HepG2 (cell line): ENCODE data around the gene B3GAT3. TPM values are rescaled to one million over a fixed set of nuclear protein-coding genes. Genes with fewer than 3 reads are reported as not detected.

Source experiments
- ATAC-seq: fragments of 200-7000 bp; cut with Tn5 transposase; 3 replicates; pipeline ENCODE4 v1.9.1; 2020; ENCODE audit warnings: mild to moderate bottlenecking, moderate library complexity
- BruUV-seq: library from RNA; stranded (reverse); fragments of 400-500 nt; replicated peaks from 2 replicates; lab custom pipeline; 2021; lab: Mats Ljungman, UMichigan
- CTCF ChIA-PET: fragments of 300-600 bp; formaldehyde crosslinking; extraction: SDS; loops from one replicate; lab custom pipeline; 2021; ENCODE audit warnings: low total read pairs, inconsistent platforms, low intra/inter-chr PET ratio; lab: Yijun Ruan, JAX
- POLR2A ChIA-PET: fragments of 350-600 bp; sonication (Branson Sonifier 250); formaldehyde crosslinking; loops from one replicate; lab custom pipeline; 2020; ENCODE audit warnings: antibody characterized with exemption, inconsistent platforms; lab: Yijun Ruan, JAX
- DNase-seq: peaks from one replicate; pipeline ENCODE4 v3.0.0-alpha.2; 2015; ENCODE audit warnings: low spot score
- FAIRE-seq: peaks from 3 replicates; lab custom pipeline; 2011; peaks lifted over from hg19 to GRCh38; lab: Jason Lieb, UNC
- H2AFZ ChIP-seq: one replicate; pipeline ENCODE4 v1.6.1; 2011; ENCODE audit warnings: low read length, inconsistent platforms
- H3K27ac ChIP-seq: fragments of 300-600 bp; 3 replicates; pipeline ENCODE4 v1.8.0; 2011; ENCODE audit warnings: mixed run types, mild to moderate bottlenecking, mixed read lengths, low read length, inconsistent platforms; ENCODE audit not compliant: insufficient read depth; ENCODE audit errors: extremely low read length
- H3K27me3 ChIP-seq, 2 experiments: fragments of 200-600 bp in 1 of 2; 2 replicates in 1 of 2; 3 replicates in 1 of 2; pipeline versions ENCODE4 v1.6.0 to v1.8.0; 2011; ENCODE audit warnings: low read length in 2 of 2, mild to moderate bottlenecking in 2 of 2, moderate library complexity in 2 of 2, inconsistent platforms in 1 of 2; ENCODE audit not compliant: insufficient read depth in 2 of 2, control insufficient read depth in 1 of 2
- H3K36me3 ChIP-seq, 2 experiments: fragments of 200-600 bp in 1 of 2; replicated peaks in 1 of 2; 2 replicates in 1 of 2; 3 replicates in 1 of 2; pipeline versions ENCODE4 v1.5.1 to v1.8.0; 2011; ENCODE audit warnings: low read length in 2 of 2, inconsistent platforms in 1 of 2; ENCODE audit not compliant: insufficient read depth in 2 of 2, control insufficient read depth in 1 of 2
- H3K4me1 ChIP-seq: 2 replicates; pipeline ENCODE4 v1.5.1; 2012; ENCODE audit warnings: low read length, inconsistent platforms; ENCODE audit not compliant: insufficient read depth
- H3K4me2 ChIP-seq: 2 replicates; pipeline ENCODE4 v1.6.0; 2011; ENCODE audit warnings: low read depth, low read length, inconsistent platforms
- H3K4me3 ChIP-seq, 3 experiments: fragments of 200-600 bp in 1 of 3; sonication (generic), shearing (Covaris generic) in 1 of 3; replicated peaks in 1 of 3; 2 replicates each; pipeline ENCODE4 v1.5.1; 2011 to 2016; ENCODE audit warnings: low read length in 3 of 3, inconsistent platforms in 2 of 3, low read depth in 2 of 3, mild to moderate bottlenecking in 2 of 3, control low read depth in 1 of 3, mixed read lengths in 1 of 3; ENCODE audit not compliant: insufficient read depth in 1 of 3
- H3K79me2 ChIP-seq: one replicate; pipeline ENCODE4 v1.6.1; 2011; ENCODE audit warnings: low read length, inconsistent platforms; ENCODE audit not compliant: insufficient read depth
- H3K9ac ChIP-seq: 2 replicates; pipeline ENCODE4 v1.6.0; 2011; ENCODE audit warnings: mild to moderate bottlenecking, low read depth, low read length, inconsistent platforms; ENCODE audit not compliant: insufficient read depth
- H3K9me3 ChIP-seq: 2 replicates; pipeline ENCODE4 v1.5.1; 2012; ENCODE audit warnings: mild to moderate bottlenecking, low read length
- H4K20me1 ChIP-seq: 2 replicates; pipeline ENCODE4 v1.6.0; 2011; ENCODE audit warnings: inconsistent platforms, mild to moderate bottlenecking, low read length, moderate library complexity; ENCODE audit not compliant: insufficient read depth
- BRD4 ChIP-seq: sonication (generic); formaldehyde crosslinking; IDR thresholded peaks from 2 replicates; pipeline ENCODE4 v1.4.0; 2020; ENCODE audit warnings: missing genetic modification reagents
- FOXO1 ChIP-seq: sonication (generic); formaldehyde crosslinking; IDR thresholded peaks from 2 replicates; pipeline ENCODE4 v1.4.0; 2020; ENCODE audit warnings: missing genetic modification reagents
- MED8 ChIP-seq: sonication (generic); formaldehyde crosslinking; IDR thresholded peaks from 2 replicates; pipeline ENCODE4 v1.8.1; 2023; ENCODE audit warnings: mild to moderate bottlenecking, missing genetic modification reagents; ENCODE audit not compliant: insufficient replicate concordance
- SMYD3 ChIP-seq: sonication (generic); formaldehyde crosslinking; IDR thresholded peaks from 2 replicates; pipeline ENCODE4 v1.8.1; 2023; ENCODE audit warnings: mild to moderate bottlenecking, missing genetic modification reagents
- ZBTB8A ChIP-seq: sonication (generic); formaldehyde crosslinking; IDR thresholded peaks from 2 replicates; pipeline ENCODE4 v1.4.0; 2020; ENCODE audit warnings: mild to moderate bottlenecking, low read depth, missing genetic modification reagents, borderline replicate concordance
- ZNF17 ChIP-seq: sonication (generic); formaldehyde crosslinking; IDR thresholded peaks from 2 replicates; pipeline ENCODE4 v1.5.0; 2020; ENCODE audit warnings: mild to moderate bottlenecking, missing genetic modification reagents
- ZNF264 ChIP-seq: sonication (generic); formaldehyde crosslinking; IDR thresholded peaks from 2 replicates; pipeline ENCODE4 v1.4.0; 2020; ENCODE audit warnings: missing genetic modification reagents
- ZNF589 ChIP-seq: sonication (generic); formaldehyde crosslinking; conservative IDR thresholded peaks from 2 replicates; pipeline ENCODE4 v1.8.0; 2022; ENCODE audit warnings: mild to moderate bottlenecking, moderate library complexity, missing genetic modification reagents
- ZNF703 ChIP-seq: sonication (generic); formaldehyde crosslinking; IDR thresholded peaks from 2 replicates; pipeline ENCODE4 v1.5.1; 2020; ENCODE audit warnings: missing genetic modification reagents, mild to moderate bottlenecking, moderate library complexity, borderline replicate concordance
- WGBS: methylation state at CpG from one replicate; pipeline ENCODE4 v1.1.6; 2017; ENCODE audit warnings: low lambda C conversion rate; 5-methylcytosine and 5-hydroxymethylcytosine counted together
- in situ Hi-C: cut with HindIII; loops from 2 replicates; pipeline ENCODE4 v1.10.0; 2017; ENCODE audit warnings: low pct_unique_long_range_greater_than_20kb; ENCODE audit not compliant: extremely low pct_ligation_motif_present
- intact Hi-C: fragments of 100-400 bp; cut with micrococcal nuclease; formaldehyde crosslinking; loops from one replicate; pipeline ENCODE4 v1.10.0; 2022; ENCODE audit not compliant: unreplicated experiment
- polyA plus RNA-seq, 8 experiments: library from polyadenylated mRNA; depleted of rRNA in 3 of 8; stranded (reverse) in 7 of 8; unstranded in 1 of 8; fragments of >200 nt; fragmentation: Illumina TruSeq in 4 of 8; extraction: Trizol in 4 of 8; gene quantifications; 2 replicates each; pipeline versions ENCODE4 v1.2.1 to v1.2.3, GENCODE V29; 2011 to 2016; ENCODE audit warnings: low read depth in 4 of 8, missing spikeins in 1 of 8, mixed read lengths in 1 of 8; ENCODE audit not compliant: insufficient read depth in 1 of 8
- total RNA-seq, 5 experiments: library from RNA; depleted of rRNA; stranded (reverse); fragments of >200 nt; fragmentation: Illumina TruSeq; extraction: Trizol; gene quantifications; 2 replicates each; pipeline ENCODE4 v1.2.3, GENCODE V29; 2016; ENCODE audit warnings: low read depth in 1 of 5
- TF ChIP-seq, protein P1 (sequence below): sonication (generic); formaldehyde crosslinking; IDR thresholded peaks from 2 replicates; pipeline ENCODE4 v1.4.0; 2020; ENCODE audit warnings: missing genetic modification reagents

B3GAT3 gene
- total and polyA plus RNA-seq, 2 of the 13 experiments (the other 11 are each of a cell fraction or from before 2014, with no cell fraction given), result 21.3 to 26.1 TPM

DNA sequence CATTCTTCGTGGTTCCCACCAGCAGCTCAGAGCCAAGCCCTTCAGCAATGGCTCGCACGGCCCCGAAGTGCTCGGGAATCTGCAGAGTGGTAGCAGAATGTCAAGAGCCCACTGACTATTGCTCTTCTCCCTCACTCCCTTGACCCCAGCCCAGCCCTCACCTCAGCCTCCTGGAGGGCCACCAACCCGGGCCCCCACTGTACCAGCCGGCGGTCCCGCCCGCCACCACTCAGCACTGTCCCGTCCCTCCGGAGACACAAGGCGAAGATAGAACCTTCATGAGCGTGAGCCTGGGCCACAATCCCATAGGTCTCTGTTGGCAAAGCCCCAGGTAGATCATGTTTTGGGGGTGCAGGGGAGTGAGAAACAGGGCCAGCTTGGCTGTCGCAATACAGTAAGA lies 15.9 kb downstream of the B3GAT3 start:
- Histone ChIP-seq H3K4me2 (no peak overlapping the region), H2AFZ (no peak overlapping the region), H3K4me1 (peaks cover 44% of the 10 kb centered on the region), H3K36me3 (no peaks in the 10 kb centered on the region; a peak in 2 of 5 replicates), H3K9ac (no peak overlapping the region), H3K9me3 (no peaks in the 10 kb centered on the region), H3K27ac (no peak overlapping the region), H3K27me3 (no peaks in the 10 kb centered on the region; a peak in 1 of 5 replicates), H3K4me3 (no peak overlapping the region), H4K20me1 (no peaks in the 10 kb centered on the region), H3K79me2 (peaks cover 6% of the 10 kb centered on the region)
- ATAC-seq (no peak), FAIRE-seq (no peak), DNase-seq (no peak)
- 99% methylated on average over 15 of the region's 15 CpGs for WGBS
- POLR2A ChIA-PET, result interaction anchor here (1.0 kb wide), 1 partner anchor 32 kb away, joined by 3 read pairs; no protein-coding TSS in a partner anchor
- intact Hi-C loops (no loop called here), in situ Hi-C loops (no loop called here)
- BruUV-seq, result no TSS peak
- CTCF ChIA-PET, result no interaction called here
- TF ChIP-seq ZNF264 (CRISPR knock-in tag), result no peak
- TF ChIP-seq, protein P1, sequence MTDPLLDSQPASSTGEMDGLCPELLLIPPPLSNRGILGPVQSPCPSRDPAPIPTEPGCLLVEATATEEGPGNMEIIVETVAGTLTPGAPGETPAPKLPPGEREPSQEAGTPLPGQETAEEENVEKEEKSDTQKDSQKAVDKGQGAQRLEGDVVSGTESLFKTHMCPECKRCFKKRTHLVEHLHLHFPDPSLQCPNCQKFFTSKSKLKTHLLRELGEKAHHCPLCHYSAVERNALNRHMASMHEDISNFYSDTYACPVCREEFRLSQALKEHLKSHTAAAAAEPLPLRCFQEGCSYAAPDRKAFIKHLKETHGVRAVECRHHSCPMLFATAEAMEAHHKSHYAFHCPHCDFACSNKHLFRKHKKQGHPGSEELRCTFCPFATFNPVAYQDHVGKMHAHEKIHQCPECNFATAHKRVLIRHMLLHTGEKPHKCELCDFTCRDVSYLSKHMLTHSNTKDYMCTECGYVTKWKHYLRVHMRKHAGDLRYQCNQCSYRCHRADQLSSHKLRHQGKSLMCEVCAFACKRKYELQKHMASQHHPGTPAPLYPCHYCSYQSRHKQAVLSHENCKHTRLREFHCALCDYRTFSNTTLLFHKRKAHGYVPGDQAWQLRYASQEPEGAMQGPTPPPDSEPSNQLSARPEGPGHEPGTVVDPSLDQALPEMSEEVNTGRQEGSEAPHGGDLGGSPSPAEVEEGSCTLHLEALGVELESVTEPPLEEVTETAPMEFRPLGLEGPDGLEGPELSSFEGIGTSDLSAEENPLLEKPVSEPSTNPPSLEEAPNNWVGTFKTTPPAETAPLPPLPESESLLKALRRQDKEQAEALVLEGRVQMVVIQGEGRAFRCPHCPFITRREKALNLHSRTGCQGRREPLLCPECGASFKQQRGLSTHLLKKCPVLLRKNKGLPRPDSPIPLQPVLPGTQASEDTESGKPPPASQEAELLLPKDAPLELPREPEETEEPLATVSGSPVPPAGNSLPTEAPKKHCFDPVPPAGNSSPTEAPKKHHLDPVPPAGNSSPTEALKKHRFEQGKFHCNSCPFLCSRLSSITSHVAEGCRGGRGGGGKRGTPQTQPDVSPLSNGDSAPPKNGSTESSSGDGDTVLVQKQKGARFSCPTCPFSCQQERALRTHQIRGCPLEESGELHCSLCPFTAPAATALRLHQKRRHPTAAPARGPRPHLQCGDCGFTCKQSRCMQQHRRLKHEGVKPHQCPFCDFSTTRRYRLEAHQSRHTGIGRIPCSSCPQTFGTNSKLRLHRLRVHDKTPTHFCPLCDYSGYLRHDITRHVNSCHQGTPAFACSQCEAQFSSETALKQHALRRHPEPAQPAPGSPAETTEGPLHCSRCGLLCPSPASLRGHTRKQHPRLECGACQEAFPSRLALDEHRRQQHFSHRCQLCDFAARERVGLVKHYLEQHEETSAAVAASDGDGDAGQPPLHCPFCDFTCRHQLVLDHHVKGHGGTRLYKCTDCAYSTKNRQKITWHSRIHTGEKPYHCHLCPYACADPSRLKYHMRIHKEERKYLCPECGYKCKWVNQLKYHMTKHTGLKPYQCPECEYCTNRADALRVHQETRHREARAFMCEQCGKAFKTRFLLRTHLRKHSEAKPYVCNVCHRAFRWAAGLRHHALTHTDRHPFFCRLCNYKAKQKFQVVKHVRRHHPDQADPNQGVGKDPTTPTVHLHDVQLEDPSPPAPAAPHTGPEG (CRISPR knock-in tag), result no peak
- no peak for TF ChIP-seq ZNF589
- TF ChIP-seq SMYD3, result no peak
- TF ChIP-seq MED8 (CRISPR knock-in tag), result no peak
- no peak for TF ChIP-seq ZBTB8A (CRISPR knock-in tag)
- TF ChIP-seq FOXO1 (CRISPR knock-in tag), result no peak
- no peak for TF ChIP-seq BRD4
- no peak for TF ChIP-seq ZNF703 (CRISPR knock-in tag)
- TF ChIP-seq ZNF17 (CRISPR knock-in tag), result no peak
